ENCODE data around the gene C16orf86.

- no peak for TF ChIP-seq CTCF (IDR thresholded peaks at IDR 0.05)
- TF ChIP-seq POLR2A (IDR thresholded peaks at IDR 0.05) = no peak
These were observed 18.9 kb downstream of the C16orf86 start for GRCh38 chr16:67685388-67686112.
